IMR-90 (cell line): ENCODE data around the gene GOLT1B. TPM values are rescaled to one million over a fixed set of nuclear protein-coding genes. Genes with fewer than 3 reads are reported as not detected.

Experiments used
- ATAC-seq: fragments of 200-7000 bp; cut with Tn5 transposase; 2 replicates; pipeline ENCODE4 v1.9.1; 2020; ENCODE audit warnings: low read depth, mild to moderate bottlenecking, moderate library complexity
- BruUV-seq: library from RNA; stranded (reverse); fragments of 400-500 nt; replicated peaks from 2 replicates; lab custom pipeline; 2021; lab: Mats Ljungman, UMichigan
- CTCF ChIA-PET: fragments of 300-600 bp; formaldehyde crosslinking; extraction: SDS; loops from one replicate; lab custom pipeline; 2021; ENCODE audit warnings: antibody characterized with exemption; lab: Yijun Ruan, JAX
- POLR2A ChIA-PET: fragments of 300-600 bp; sonication (Branson Sonifier 250); formaldehyde crosslinking; loops from one replicate; lab custom pipeline; 2022; ENCODE audit warnings: antibody characterized with exemption; ENCODE audit not compliant: unreplicated experiment; lab: Charles Lee
- DNase-seq: peaks from one replicate; pipeline ENCODE4 v3.0.0; 2013
- H2AFZ ChIP-seq: replicated peaks from 2 replicates; pipeline ENCODE3; 2013; ENCODE audit warnings: low read length, mild to moderate bottlenecking; ENCODE audit not compliant: poor library complexity
- H2AK5ac ChIP-seq: 2 replicates; pipeline ENCODE4 v1.6.1; 2013; ENCODE audit warnings: low read depth, low read length, inconsistent platforms
- H2AK9ac ChIP-seq: replicated peaks from 2 replicates; pipeline ENCODE3; 2013; ENCODE audit warnings: mild to moderate bottlenecking, low read depth, low read length, moderate library complexity; ENCODE audit not compliant: poor library complexity
- H2BK120ac ChIP-seq: 2 replicates; pipeline ENCODE4 v1.6.1; 2013; ENCODE audit warnings: low read depth, low read length, inconsistent platforms
- H2BK15ac ChIP-seq: 3 replicates; pipeline ENCODE4 v1.6.1; 2013; ENCODE audit warnings: low read depth, low read length, inconsistent platforms
- H2BK20ac ChIP-seq: 2 replicates; pipeline ENCODE4 v1.6.1; 2013; ENCODE audit warnings: low read depth, mild to moderate bottlenecking, inconsistent platforms, low read length, moderate library complexity
- H2BK5ac ChIP-seq: 2 replicates; pipeline ENCODE4 v1.6.1; 2013; ENCODE audit warnings: mild to moderate bottlenecking, low read depth, low read length, inconsistent platforms; ENCODE audit not compliant: poor library complexity, severe bottlenecking
- H3K14ac ChIP-seq: replicated peaks from 2 replicates; pipeline ENCODE4 v1.6.1; 2013; ENCODE audit warnings: low read depth, low read length, inconsistent platforms
- H3K18ac ChIP-seq: 2 replicates; pipeline ENCODE4 v1.6.1; 2013; ENCODE audit warnings: low read depth, low read length, control low read depth
- H3K23ac ChIP-seq: 2 replicates; pipeline ENCODE4 v1.6.1; 2013; ENCODE audit warnings: low read depth, low read length, inconsistent platforms
- H3K27ac ChIP-seq: 2 replicates; pipeline ENCODE4 v1.5.1; 2013; ENCODE audit warnings: mild to moderate bottlenecking, control low read depth, low read length; ENCODE audit not compliant: insufficient read depth
- H3K27me3 ChIP-seq: 2 replicates; pipeline ENCODE4 v1.6.1; 2013; ENCODE audit warnings: low read length; ENCODE audit not compliant: control insufficient read depth, insufficient read depth
- H3K36me3 ChIP-seq: 2 replicates; pipeline ENCODE4 v1.6.1; 2013; ENCODE audit warnings: low read length, mixed read lengths; ENCODE audit not compliant: control insufficient read depth, insufficient read depth
- H3K4ac ChIP-seq: 2 replicates; pipeline ENCODE4 v1.6.1; 2013; ENCODE audit warnings: low read depth, low read length, inconsistent platforms
- H3K4me1 ChIP-seq: 2 replicates; pipeline ENCODE4 v1.6.1; 2013; ENCODE audit warnings: low read length, mixed read lengths; ENCODE audit not compliant: control insufficient read depth, insufficient read depth
- H3K4me2 ChIP-seq: 2 replicates; pipeline ENCODE4 v1.6.1; 2013; ENCODE audit warnings: low read depth, mild to moderate bottlenecking, control low read depth, low read length, moderate library complexity
- H3K4me3 ChIP-seq: 2 replicates; pipeline ENCODE4 v1.5.1; 2013; ENCODE audit warnings: low read depth, mild to moderate bottlenecking, control low read depth, low read length, moderate library complexity; ENCODE audit not compliant: insufficient read depth
- H3K56ac ChIP-seq: 2 replicates; pipeline ENCODE4 v1.6.1; 2013; ENCODE audit warnings: low read length, inconsistent platforms; ENCODE audit not compliant: insufficient read depth; ENCODE audit errors: extremely low read depth
- H3K79me1 ChIP-seq, 2 experiments: 2 replicates each; pipeline ENCODE4 v1.6.1; 2013; ENCODE audit warnings: low read length in 2 of 2, inconsistent platforms in 1 of 2, low read depth in 1 of 2
- H3K9ac ChIP-seq: 2 replicates; pipeline ENCODE4 v1.6.1; 2013; ENCODE audit warnings: low read depth, low read length, control low read depth
- H3K9me1 ChIP-seq: 2 replicates; pipeline ENCODE4 v1.6.1; 2013; ENCODE audit warnings: low read length, inconsistent platforms; ENCODE audit not compliant: insufficient read depth
- H3K9me3 ChIP-seq: 2 replicates; pipeline ENCODE4 v1.6.1; 2013; ENCODE audit warnings: low read length; ENCODE audit not compliant: control insufficient read depth, insufficient read depth
- H4K20me1 ChIP-seq: 2 replicates; pipeline ENCODE4 v1.6.1; 2013; ENCODE audit warnings: low read length, inconsistent platforms; ENCODE audit not compliant: insufficient read depth
- H4K5ac ChIP-seq: 2 replicates; pipeline ENCODE4 v1.6.1; 2013; ENCODE audit warnings: mild to moderate bottlenecking, low read depth, low read length, control low read depth
- H4K8ac ChIP-seq, 2 experiments: 2 replicates each; pipeline ENCODE4 v1.6.1; 2013; ENCODE audit warnings: low read depth in 2 of 2, low read length in 2 of 2, control low read depth in 1 of 2, inconsistent platforms in 1 of 2
- H4K91ac ChIP-seq: 2 replicates; pipeline ENCODE4 v1.6.1; 2013; ENCODE audit warnings: low read depth, low read length, inconsistent platforms; ENCODE audit not compliant: insufficient read depth
- BHLHE40 ChIP-seq: fragments of 150-350 bp; IDR thresholded peaks from 2 replicates; pipeline ENCODE4 v1.6.1; 2016; ENCODE audit warnings: mild to moderate bottlenecking, low read depth, low read length
- CEBPB ChIP-seq: IDR thresholded peaks from 2 replicates; pipeline ENCODE4 v1.6.1; 2012; ENCODE audit warnings: low read depth, low read length, improper control_type of control experiment
- CTCF ChIP-seq: conservative IDR thresholded peaks from 2 replicates; pipeline ENCODE4 v1.5.1; 2012; ENCODE audit warnings: mild to moderate bottlenecking, low read depth, low read length, improper control_type of control experiment
- ELK1 ChIP-seq: fragments of 150-350 bp; IDR thresholded peaks from 2 replicates; pipeline ENCODE4 v1.6.1; 2016; ENCODE audit warnings: low read depth, mild to moderate bottlenecking, low read length, moderate library complexity, borderline replicate concordance
- FOS ChIP-seq: fragments of 150-350 bp; IDR thresholded peaks from 2 replicates; pipeline ENCODE4 v1.6.1; 2016; ENCODE audit warnings: low read depth, low read length
- MXI1 ChIP-seq: IDR thresholded peaks from 2 replicates; pipeline ENCODE4 v1.6.1; 2012; ENCODE audit warnings: low read depth, mild to moderate bottlenecking, low read length, moderate library complexity, borderline replicate concordance
- NFE2L2 ChIP-seq: fragments of 150-350 bp; IDR thresholded peaks from 2 replicates; pipeline ENCODE4 v1.6.1; 2016; ENCODE audit warnings: low read depth, mild to moderate bottlenecking, low read length
- RAD21 ChIP-seq: IDR thresholded peaks from 2 replicates; pipeline ENCODE4 v1.6.1; 2012; ENCODE audit warnings: low read length, improper control_type of control experiment
- RFX5 ChIP-seq: IDR thresholded peaks from 2 replicates; pipeline ENCODE4 v1.8.0; 2012; ENCODE audit warnings: low read depth, mild to moderate bottlenecking, low read length, moderate library complexity
- SMC3 ChIP-seq: fragments of 150-350 bp; IDR thresholded peaks from 2 replicates; pipeline ENCODE4 v1.6.1; 2016; ENCODE audit warnings: low read depth, mild to moderate bottlenecking, antibody characterized with exemption, low read length, moderate library complexity
- USF2 ChIP-seq: fragments of 150-350 bp; IDR thresholded peaks from 2 replicates; pipeline ENCODE4 v1.6.1; 2017; ENCODE audit warnings: mild to moderate bottlenecking, antibody characterized with exemption, low read length, low read depth
- WGBS, 2 experiments: methylation state at CpG; one replicate each; pipeline versions ENCODE4 v1.1.5 to v1.1.7; 2013; ENCODE audit warnings: missing lambda C conversion rate in 2 of 2; ENCODE audit not compliant: insufficient read length in 1 of 2; ENCODE audit errors: extremely low coverage in 2 of 2; 5-methylcytosine and 5-hydroxymethylcytosine counted together
- dilution Hi-C: fragments of 300-500 bp; cut with HindIII; formaldehyde crosslinking; loops from one replicate; pipeline ENCODE4 v1.14.3; 2018; ENCODE audit warnings: low sequenced_read_pairs; ENCODE audit not compliant: unreplicated experiment
- in situ Hi-C: fragments of 300-500 bp; cut with MboI; formaldehyde crosslinking; loops from 3 replicates; pipeline ENCODE4 v1.14.3; 2019; ENCODE audit warnings: low sequenced_read_pairs, inconsistent platforms, mixed read lengths
- intact Hi-C: fragments of 100-400 bp; cut with micrococcal nuclease; formaldehyde crosslinking; loops from 2 replicates; pipeline ENCODE4 v1.10.0; 2022
- polyA plus RNA-seq, 3 experiments: library from polyadenylated mRNA; depleted of rRNA; stranded (reverse); fragments of >200 nt; gene quantifications; 2 replicates each; pipeline ENCODE4 v1.2.3, GENCODE V29; 2012; ENCODE audit warnings: low replicate concordance in 1 of 3
- total RNA-seq: library from RNA; depleted of rRNA; stranded (reverse); fragments of >200 nt; gene quantifications from 2 replicates; pipeline ENCODE4 v1.2.3, GENCODE V29; 2012

The GOLT1B gene
- total and polyA plus RNA-seq, 2 of the 4 experiments (the other 2 are of a cell fraction) = 27.2 to 50.5 TPM

- Histone ChIP-seq H2AK9ac (no peak overlapping the region), H3K36me3 (no peaks in the 10 kb centered on the region), H3K4me3 (no peak overlapping the region), H2BK15ac (no peak overlapping the region), H2BK120ac (no peak overlapping the region), H3K56ac (no peak overlapping the region), H3K27me3 (no peaks in the 10 kb centered on the region), H3K4me1 (no peaks in the 10 kb centered on the region; the same call in 1 of the 2 replicates), H3K9me1 (no peaks in the 10 kb centered on the region), H4K5ac (no peak overlapping the region), H3K23ac (no peak overlapping the region), H2BK5ac (no peak overlapping the region), H3K4me2 (no peak overlapping the region), H3K9me3 (no peaks in the 10 kb centered on the region), H4K8ac (no peak overlapping the region), H3K27ac (no peak overlapping the region), H4K20me1 (no peaks in the 10 kb centered on the region), H2AFZ (no peak overlapping the region), H3K18ac (no peak overlapping the region), H2AK5ac (no peak overlapping the region), H3K79me1 (no peaks in the 10 kb centered on the region), H3K9ac (no peak overlapping the region), H3K4ac (no peak overlapping the region), H3K14ac (no peak overlapping the region), H2BK20ac (no peak overlapping the region), H4K91ac (no peak overlapping the region)
- intact Hi-C loops (no loop called here), in situ Hi-C loops (no loop called here), dilution Hi-C loops (no loop called here)
- DNase-seq = no peak
- no peak for TF ChIP-seq MXI1
- no peak for TF ChIP-seq USF2
- no peak for TF ChIP-seq BHLHE40
- TF ChIP-seq NFE2L2 = no peak
- no peak for TF ChIP-seq SMC3
- no peak for TF ChIP-seq FOS
- no peak for TF ChIP-seq CTCF
- TF ChIP-seq RAD21 = no peak
- TF ChIP-seq CEBPB = no peak
- no peak for TF ChIP-seq RFX5
- TF ChIP-seq ELK1 = no peak
- ChIA-PET POLR2A (no interaction called here), CTCF (no interaction called here)
- no TSS peak for BruUV-seq
- no peak for ATAC-seq
- WGBS, 2 experiments = no CpG with 5 or more reads among the region's 1 CpG
Observed at GRCh38 chr12:21547437-21547836, 45.8 kb downstream of the GOLT1B start.
